B cell (primary cell): Measurements from ENCODE around the gene ACSBG1. TPM values are rescaled to one million over a fixed set of nuclear protein-coding genes. Genes with fewer than 3 reads are reported as not detected.

Source experiments
- ATAC-seq: fragments of 200-7000 bp; cut with Tn5 transposase; one replicate; pipeline ENCODE4 v1.10.0; 2021; ENCODE audit warnings: low read depth, mild to moderate bottlenecking, moderate number of reproducible peaks, moderate library complexity
- CTCF ChIA-PET: fragments of 350-600 bp; sonication (Branson Sonifier 250); formaldehyde crosslinking; loops from one replicate; lab custom pipeline; 2021; ENCODE audit warnings: antibody characterized with exemption, inconsistent platforms; lab: Charles Lee
- POLR2A ChIA-PET: fragments of 350-600 bp; sonication (Branson Sonifier 250); formaldehyde crosslinking; loops from one replicate; lab custom pipeline; 2021; ENCODE audit warnings: antibody characterized with exemption; lab: Charles Lee
- DNase-seq: peaks from one replicate; pipeline ENCODE4 v3.0.0; 2013
- H2AFZ ChIP-seq: 2 replicates; pipeline ENCODE4 v1.6.1; 2012; ENCODE audit warnings: mild to moderate bottlenecking, low read depth, low read length; ENCODE audit not compliant: insufficient read depth, poor library complexity, severe bottlenecking
- H3K27ac ChIP-seq, 2 donors: 1 replicate in 1 of 2; 2 replicates in 1 of 2; pipeline ENCODE4 v1.5.1; 2012 to 2013; ENCODE audit warnings: low read length in 2 of 2, mild to moderate bottlenecking in 2 of 2, moderate library complexity in 1 of 2
- H3K27me3 ChIP-seq, 4 experiments: fragments of 200-600 bp in 1 of 4; sonication (generic) in 1 of 4; replicated peaks in 1 of 4; 1 replicate in 2 of 4; 2 replicates in 2 of 4; pipeline versions ENCODE4 v1.6.1 to v1.7.0; 2013 to 2016; ENCODE audit warnings: low read length in 3 of 4, mild to moderate bottlenecking in 2 of 4, mixed read lengths in 1 of 4, moderate library complexity in 1 of 4; ENCODE audit not compliant: insufficient read depth in 4 of 4, control insufficient read depth in 3 of 4; ENCODE audit errors: control extremely low read depth in 1 of 4
- H3K36me3 ChIP-seq, 2 experiments: replicated peaks in 1 of 2; 1 replicate in 1 of 2; 2 replicates in 1 of 2; pipeline versions ENCODE4 v1.6.1 to v1.7.1; 2013; ENCODE audit warnings: low read length in 1 of 2; ENCODE audit not compliant: insufficient read depth in 2 of 2, control insufficient read depth in 1 of 2; ENCODE audit errors: control extremely low read depth in 1 of 2, extremely low read depth in 1 of 2
- H3K4me1 ChIP-seq, 2 donors: fragments of 200-600 bp in 1 of 2; sonication (generic) in 1 of 2; 1 replicate in 1 of 2; 2 replicates in 1 of 2; pipeline versions ENCODE4 v1.5.1 to v1.6.1; 2013 to 2017; ENCODE audit warnings: low read length in 2 of 2; ENCODE audit not compliant: control insufficient read depth in 2 of 2, insufficient read depth in 2 of 2
- H3K4me2 ChIP-seq: replicated peaks from 2 replicates; pipeline ENCODE3; 2012; ENCODE audit warnings: mild to moderate bottlenecking, low read depth, low read length; ENCODE audit not compliant: poor library complexity, severe bottlenecking
- H3K4me3 ChIP-seq, 5 experiments: fragments of 200-600 bp in 1 of 5; sonication (generic) in 1 of 5; 1 replicate in 3 of 5; 2 replicates in 2 of 5; pipeline versions ENCODE4 v1.5.1 to v1.7.0; 2011 to 2016; ENCODE audit warnings: low read length in 4 of 5, mild to moderate bottlenecking in 4 of 5, low read depth in 2 of 5, control low read depth in 1 of 5, moderate library complexity in 1 of 5; ENCODE audit not compliant: insufficient read depth in 1 of 5; ENCODE audit errors: control extremely low read depth in 1 of 5, extremely low read depth in 1 of 5
- H3K79me2 ChIP-seq: fragments of 200-600 bp; sonication (generic); one replicate; pipeline ENCODE4 v1.6.0; 2016; ENCODE audit warnings: low read length; ENCODE audit not compliant: control insufficient read depth, insufficient read depth
- H3K9ac ChIP-seq: fragments of 200-600 bp; sonication (generic); 2 replicates; pipeline ENCODE4 v1.6.1; 2017; ENCODE audit warnings: mild to moderate bottlenecking, low read length, moderate library complexity
- H3K9me3 ChIP-seq, 3 donors: one replicate each; pipeline versions ENCODE4 v1.6.1 to v1.7.1; 2013; ENCODE audit warnings: low read length in 2 of 3; ENCODE audit not compliant: control insufficient read depth in 2 of 3, insufficient read depth in 1 of 3; ENCODE audit errors: control extremely low read depth in 1 of 3
- H4K20me1 ChIP-seq: 2 replicates; pipeline ENCODE4 v1.6.0; 2012; ENCODE audit warnings: mild to moderate bottlenecking, low read length; ENCODE audit not compliant: insufficient read depth, control insufficient read depth, poor library complexity, severe bottlenecking
- H3K27ac Mint-ChIP-seq: one replicate; pipeline ENCODE4 v1.8.0; 2021; ENCODE audit warnings: mixed read lengths
- H3K27me3 Mint-ChIP-seq: one replicate; pipeline ENCODE4 v1.8.0; 2021; ENCODE audit warnings: mixed read lengths
- H3K4me1 Mint-ChIP-seq: one replicate; pipeline ENCODE4 v1.8.0; 2021; ENCODE audit warnings: mixed read lengths
- H3K4me3 Mint-ChIP-seq: one replicate; pipeline ENCODE4 v1.8.0; 2021; ENCODE audit warnings: mixed read lengths
- H3K9me3 Mint-ChIP-seq: one replicate; pipeline ENCODE4 v1.8.0; 2022; ENCODE audit warnings: mixed read lengths; ENCODE audit not compliant: insufficient read depth
- EZH2 ChIP-seq: IDR thresholded peaks from 2 replicates; pipeline ENCODE4 v1.6.1; 2012; ENCODE audit warnings: borderline replicate concordance, low read depth, mild to moderate bottlenecking, moderate library complexity, low read length; ENCODE audit not compliant: insufficient read depth, poor library complexity, severe bottlenecking
- WGBS: methylation state at CpG from one replicate; pipeline ENCODE4 v1.1.5; 2013; ENCODE audit warnings: missing lambda C conversion rate; ENCODE audit not compliant: insufficient coverage; 5-methylcytosine and 5-hydroxymethylcytosine counted together
- intact Hi-C: fragments of 100-400 bp; cut with micrococcal nuclease; formaldehyde crosslinking; loops from one replicate; pipeline ENCODE4 v1.10.0; 2022
- polyA plus RNA-seq: library from polyadenylated mRNA; depleted of rRNA; stranded (reverse); fragments of >200 nt; gene quantifications from 2 replicates; pipeline ENCODE4 v1.2.3, GENCODE V29; 2012
- total RNA-seq, 2 donors: library from RNA; stranded (reverse); fragments of 120-200 nt in 1 of 2; gene quantifications; 1 replicate in 1 of 2; 2 replicates in 1 of 2; pipeline versions ENCODE4 v1.2.3 to v1.2.4, GENCODE V29; 2013 to 2022
- TF ChIP-seq, protein P1 (sequence below): fragments of 200-600 bp; IDR thresholded peaks from one replicate; pipeline ENCODE4 v1.8.0; 2022; ENCODE audit warnings: antibody characterized with exemption, mild to moderate bottlenecking

The ACSBG1 gene
- total and polyA plus RNA-seq, 2 donors (not counting 1 experiment from before 2014, with no cell fraction given) = 0.03 to 0.07 TPM

- no peak for TF ChIP-seq EZH2
- TF ChIP-seq, protein P1, sequence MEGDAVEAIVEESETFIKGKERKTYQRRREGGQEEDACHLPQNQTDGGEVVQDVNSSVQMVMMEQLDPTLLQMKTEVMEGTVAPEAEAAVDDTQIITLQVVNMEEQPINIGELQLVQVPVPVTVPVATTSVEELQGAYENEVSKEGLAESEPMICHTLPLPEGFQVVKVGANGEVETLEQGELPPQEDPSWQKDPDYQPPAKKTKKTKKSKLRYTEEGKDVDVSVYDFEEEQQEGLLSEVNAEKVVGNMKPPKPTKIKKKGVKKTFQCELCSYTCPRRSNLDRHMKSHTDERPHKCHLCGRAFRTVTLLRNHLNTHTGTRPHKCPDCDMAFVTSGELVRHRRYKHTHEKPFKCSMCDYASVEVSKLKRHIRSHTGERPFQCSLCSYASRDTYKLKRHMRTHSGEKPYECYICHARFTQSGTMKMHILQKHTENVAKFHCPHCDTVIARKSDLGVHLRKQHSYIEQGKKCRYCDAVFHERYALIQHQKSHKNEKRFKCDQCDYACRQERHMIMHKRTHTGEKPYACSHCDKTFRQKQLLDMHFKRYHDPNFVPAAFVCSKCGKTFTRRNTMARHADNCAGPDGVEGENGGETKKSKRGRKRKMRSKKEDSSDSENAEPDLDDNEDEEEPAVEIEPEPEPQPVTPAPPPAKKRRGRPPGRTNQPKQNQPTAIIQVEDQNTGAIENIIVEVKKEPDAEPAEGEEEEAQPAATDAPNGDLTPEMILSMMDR = no peak
- no peaks in the 10 kb centered on the region for H3K9me3 ChIP-seq
- DNase-seq (no peak), ATAC-seq (no peak)
- no peak overlapping the region for H3K27ac ChIP-seq
- no peak overlapping the region for H3K27ac Mint-ChIP-seq
- no peak overlapping the region for H3K4me2 ChIP-seq
- ChIA-PET CTCF (interaction anchor here (1.9 to 7.7 kb wide), 2 partner anchors 16 to 71 kb away, joined by 6 to 83 read pairs; no protein-coding TSS in a partner anchor), POLR2A (no interaction called here)
- no peaks in the 10 kb centered on the region for H3K36me3 ChIP-seq
- no peak overlapping the region for H3K9ac ChIP-seq
- no peaks in the 10 kb centered on the region for H3K27me3 Mint-ChIP-seq
- peaks cover 10 to 11% of the 10 kb centered on the region in 2 donors for H3K4me1 ChIP-seq
- intact Hi-C loops = no loop called here
- H3K9me3 Mint-ChIP-seq = no peaks in the 10 kb centered on the region
- H3K4me1 Mint-ChIP-seq = peaks cover 20% of the 10 kb centered on the region
- no peaks in the 10 kb centered on the region for H3K79me2 ChIP-seq
- H3K27me3 ChIP-seq = no peaks in the 10 kb centered on the region
- H4K20me1 ChIP-seq = no peaks in the 10 kb centered on the region
- H2AFZ ChIP-seq = no peak overlapping the region
- no peak overlapping the region for H3K4me3 ChIP-seq
- 90% methylated on average over 9 of the region's 12 CpGs for WGBS
- H3K4me3 Mint-ChIP-seq = no peak overlapping the region
Observed at GRCh38 chr15:78179286-78179840, 55.0 kb downstream of the ACSBG1 start.

DNA sequence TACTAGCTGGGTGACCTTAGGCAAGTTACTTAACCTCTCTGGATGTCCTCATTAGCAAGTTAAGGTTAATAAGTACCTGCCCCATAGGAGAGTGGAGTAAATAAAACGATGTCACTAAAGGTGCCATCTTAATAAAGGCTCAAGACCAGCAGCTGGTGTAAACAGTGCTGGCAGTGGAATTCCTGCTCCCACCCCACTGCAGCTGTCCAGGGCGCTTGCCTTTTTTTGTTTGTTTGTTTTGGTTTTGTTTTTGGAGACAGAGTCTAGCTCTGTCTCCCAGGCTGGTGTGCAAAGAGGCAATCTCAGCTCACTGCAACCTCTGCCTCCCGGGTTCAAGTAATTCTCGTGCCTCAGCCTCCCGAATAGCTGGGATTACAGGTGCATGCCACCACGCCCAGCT lies 56.3 kb downstream of the ACSBG1 start:
- POLR2A ChIA-PET = no interaction called here
- Histone ChIP-seq H2AFZ (no peak overlapping the region), H3K9me3 (peaks cover 0 to 9% (median 0%) of the 10 kb centered on the region in 3 donors), H3K36me3 (no peaks in the 10 kb centered on the region), H3K4me2 (no peak overlapping the region), H3K79me2 (no peaks in the 10 kb centered on the region), H3K27ac (no peak overlapping the region), H3K4me1 (peaks cover 23 to 24% of the 10 kb centered on the region in 2 donors), H3K9ac (no peak overlapping the region), H3K4me3 (no peak overlapping the region), H4K20me1 (no peaks in the 10 kb centered on the region), H3K27me3 (no peaks in the 10 kb centered on the region)
- CTCF ChIA-PET = interaction anchor here (1.1 to 7.7 kb wide), 5 partner anchors 12 to 69 kb away, joined by 3 to 83 read pairs (median 5); partner anchors contain the start of gene IDH3A
- H3K9me3 Mint-ChIP-seq = no peaks in the 10 kb centered on the region
- WGBS = 98% methylated on average over 4 of the region's 6 CpGs
- intact Hi-C loops = no loop called here
- H3K27ac Mint-ChIP-seq = no peak overlapping the region
- no peak overlapping the region for H3K4me3 Mint-ChIP-seq
- TF ChIP-seq, protein P1 = no peak
- no peak for TF ChIP-seq EZH2
- H3K4me1 Mint-ChIP-seq = peaks cover 33% of the 10 kb centered on the region
- ATAC-seq = no peak
- H3K27me3 Mint-ChIP-seq = no peaks in the 10 kb centered on the region
- DNase-seq = no peak
